Measurements from ENCODE around the gene VGLL3.
"Not testable (repeated sequence)": the region's sequence is repeated elsewhere in the genome, so short reads cannot be mapped to it uniquely, and the experiment has no call there.

The VGLL3 gene, protein sequence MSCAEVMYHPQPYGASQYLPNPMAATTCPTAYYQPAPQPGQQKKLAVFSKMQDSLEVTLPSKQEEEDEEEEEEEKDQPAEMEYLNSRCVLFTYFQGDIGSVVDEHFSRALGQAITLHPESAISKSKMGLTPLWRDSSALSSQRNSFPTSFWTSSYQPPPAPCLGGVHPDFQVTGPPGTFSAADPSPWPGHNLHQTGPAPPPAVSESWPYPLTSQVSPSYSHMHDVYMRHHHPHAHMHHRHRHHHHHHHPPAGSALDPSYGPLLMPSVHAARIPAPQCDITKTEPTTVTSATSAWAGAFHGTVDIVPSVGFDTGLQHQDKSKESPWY

DNA sequence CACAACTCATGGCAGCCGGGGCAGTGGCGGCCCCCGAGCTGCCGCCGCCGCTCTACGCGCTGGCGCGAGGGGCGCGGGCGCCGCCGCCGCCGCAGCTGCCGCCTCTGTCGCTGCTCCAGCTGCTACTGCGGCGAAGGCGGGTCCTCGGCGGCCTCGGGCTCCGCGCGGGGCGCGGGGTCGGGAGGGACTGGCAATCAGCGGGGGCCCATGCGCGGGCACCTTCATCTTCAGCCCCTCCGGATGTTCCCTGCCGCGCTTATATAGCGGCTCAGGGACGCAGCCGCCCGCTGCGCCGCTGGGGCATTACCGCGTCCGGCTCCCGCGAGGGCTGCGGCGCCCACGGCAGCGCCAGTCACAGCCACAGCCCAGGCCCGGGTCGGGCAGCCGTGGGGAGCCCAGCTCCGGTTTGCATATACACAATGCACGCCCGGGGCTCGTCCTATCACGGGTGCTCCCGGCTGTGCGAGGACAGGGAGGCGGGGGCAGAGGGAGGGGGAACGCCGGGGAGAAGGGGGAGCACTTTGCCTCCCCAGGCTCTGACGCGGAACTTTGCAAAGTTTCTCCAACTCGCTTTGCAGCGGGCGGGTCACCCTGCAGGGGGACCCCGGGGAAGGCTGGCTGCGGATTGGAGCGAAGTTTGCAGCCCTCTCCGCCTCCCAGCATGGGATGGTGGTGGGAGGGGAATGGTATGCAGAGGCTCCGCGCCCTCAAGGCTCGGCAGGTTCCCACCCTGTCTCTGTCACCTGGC, at the start of gene VGLL3:
VGLL3 (minus strand) TSS at position 416 of the 748 bp plus-strand sequence; CDS start at position 10, 406 bp downstream.
- DNase-seq = peak; percentile 66

DNA sequence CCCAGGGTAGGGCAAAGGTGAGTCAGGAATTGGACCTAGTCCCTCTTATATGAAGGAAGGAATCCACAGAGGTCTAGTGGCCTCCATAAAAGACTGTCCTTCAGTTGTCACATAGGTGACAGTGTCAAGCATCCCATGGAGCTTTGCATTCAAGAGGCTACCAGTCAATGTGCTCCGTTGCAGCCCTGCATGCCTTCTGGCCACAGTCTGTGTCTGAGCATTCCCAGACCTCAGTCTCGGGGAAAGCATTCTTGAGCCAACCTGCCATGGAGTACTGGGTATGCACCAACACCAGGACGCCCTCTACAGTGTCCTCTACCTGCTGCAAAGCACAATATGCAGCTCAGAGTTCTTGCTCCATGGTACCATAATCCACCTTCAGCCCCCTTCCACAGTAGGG, 46.7 kb upstream of the VGLL3 start:
- no peak for DNase-seq

DNA sequence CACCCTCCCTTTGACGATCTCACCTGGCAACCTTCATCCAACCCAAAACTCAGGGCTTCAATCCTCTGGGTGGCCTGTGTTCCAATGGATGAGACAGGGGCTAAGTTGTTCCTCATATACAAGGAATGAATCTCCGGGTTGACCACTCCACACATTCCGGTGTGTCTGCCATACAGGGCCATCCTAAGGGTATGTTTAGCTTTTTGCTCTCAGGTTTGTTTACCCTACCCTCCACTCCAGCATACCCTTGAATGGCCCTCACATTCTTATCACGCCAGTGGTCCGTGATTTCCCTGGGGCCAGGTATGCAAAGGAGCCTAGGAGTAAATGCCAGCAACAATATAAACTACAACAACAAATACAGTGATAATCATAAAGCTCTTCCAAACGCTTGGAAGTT, 45.7 kb upstream of the VGLL3 start:
- DNase-seq = no peak

DNA sequence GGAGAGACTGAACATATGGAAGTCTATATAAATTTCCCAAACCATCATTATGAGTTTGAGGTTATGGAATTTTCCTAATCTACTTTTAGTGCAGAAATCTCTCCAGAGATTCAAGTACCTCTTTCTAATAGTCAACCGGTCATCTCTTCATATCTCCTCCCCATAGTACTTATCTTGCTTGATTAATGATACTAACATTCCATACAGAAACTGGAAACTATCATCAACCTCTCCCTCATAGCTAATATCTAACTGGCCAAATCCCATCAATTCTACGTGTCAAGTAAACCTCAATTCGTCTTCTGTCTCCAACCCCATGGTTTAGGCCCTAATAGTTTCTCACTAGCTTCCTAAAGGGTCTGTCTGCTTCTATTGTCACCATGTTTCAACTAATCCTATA, 44.4 kb upstream of the VGLL3 start:
- no peak for DNase-seq

DNA sequence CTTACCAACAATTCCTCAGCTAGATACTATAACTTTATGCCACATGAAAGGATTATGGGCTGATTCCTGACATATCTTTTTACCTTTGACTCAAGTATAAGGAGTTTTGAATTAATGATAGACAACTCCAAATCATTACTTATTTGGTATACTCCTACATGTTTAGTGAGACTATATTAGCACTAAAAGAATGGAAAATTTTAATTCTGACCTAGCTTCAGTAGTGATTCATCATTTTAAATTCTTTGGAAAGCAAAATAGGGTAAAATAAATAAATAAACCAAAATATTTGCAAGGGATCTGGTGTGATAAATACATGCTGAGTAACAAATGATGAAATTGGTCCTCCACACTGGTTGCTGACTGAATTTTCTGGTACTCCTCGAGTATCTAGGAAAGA, 42.3 kb upstream of the VGLL3 start:
- DNase-seq = no peak

DNA sequence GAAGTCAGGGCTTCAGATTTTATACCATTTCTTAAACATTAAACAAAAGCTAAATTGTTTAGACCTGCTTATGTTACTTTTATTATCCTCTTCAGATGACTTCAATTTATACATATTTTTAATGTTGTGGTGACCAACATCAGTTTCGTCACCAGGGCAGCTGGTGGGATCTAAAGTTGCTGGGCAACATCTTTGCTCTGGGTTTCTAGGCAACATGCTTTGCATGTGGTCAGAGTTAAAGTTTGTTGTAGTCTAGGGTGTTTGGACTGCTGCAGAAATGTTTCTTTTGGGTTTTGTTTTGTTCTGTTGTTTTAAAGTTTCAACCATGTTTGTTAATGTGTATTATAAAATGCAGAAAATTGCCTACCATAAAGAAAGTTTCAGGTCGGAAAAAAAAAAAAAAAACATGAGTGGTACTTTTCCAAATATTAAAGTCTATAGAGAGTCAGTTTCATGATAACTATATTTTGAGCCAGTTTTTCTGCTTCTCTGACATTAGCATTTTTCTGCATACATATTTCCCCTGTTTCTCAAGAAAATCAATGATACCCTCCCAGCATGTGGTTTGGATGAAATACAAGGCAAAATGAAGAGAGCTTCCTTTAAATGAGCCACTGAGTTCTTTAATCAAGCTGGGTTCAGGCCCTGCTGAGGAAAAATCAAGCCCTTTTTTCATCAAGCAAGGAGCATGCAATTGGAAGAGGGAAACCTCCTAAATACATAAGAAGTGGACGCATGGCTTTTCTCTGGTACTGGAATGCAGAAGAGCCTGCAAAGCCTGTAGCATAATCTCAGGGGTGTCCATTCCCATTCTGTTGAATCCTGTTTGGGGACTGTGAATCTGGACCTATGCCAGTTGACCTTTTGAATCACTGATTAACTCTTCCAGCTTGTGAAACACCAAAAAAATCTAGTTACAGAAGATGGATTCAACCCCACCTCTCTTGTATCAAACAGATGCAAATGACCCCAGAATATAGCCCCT, 35.0 kb upstream of the VGLL3 start:
- DNase-seq = no peak

DNA sequence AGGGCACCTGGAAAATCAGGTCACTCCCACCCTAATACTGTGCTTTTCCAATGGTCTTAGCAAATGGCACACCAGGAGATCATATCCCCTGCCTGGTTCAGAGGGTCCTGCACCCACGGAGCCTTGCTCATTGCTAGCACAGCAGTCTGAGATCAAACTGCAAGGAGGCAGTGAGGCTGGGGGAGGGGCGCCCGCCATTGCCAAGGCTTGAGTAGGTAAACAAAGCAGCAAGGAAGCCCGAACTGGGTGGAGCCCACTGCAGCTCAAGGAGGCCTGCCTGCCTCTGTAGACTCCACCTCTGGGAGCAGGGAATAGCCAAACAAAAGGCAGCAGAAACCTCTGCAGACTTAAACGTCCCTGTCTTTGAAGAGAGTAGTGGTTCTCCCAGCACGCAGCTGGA, 26.4 kb upstream of the VGLL3 start:
- DNase-seq = not testable (repeated sequence)

DNA sequence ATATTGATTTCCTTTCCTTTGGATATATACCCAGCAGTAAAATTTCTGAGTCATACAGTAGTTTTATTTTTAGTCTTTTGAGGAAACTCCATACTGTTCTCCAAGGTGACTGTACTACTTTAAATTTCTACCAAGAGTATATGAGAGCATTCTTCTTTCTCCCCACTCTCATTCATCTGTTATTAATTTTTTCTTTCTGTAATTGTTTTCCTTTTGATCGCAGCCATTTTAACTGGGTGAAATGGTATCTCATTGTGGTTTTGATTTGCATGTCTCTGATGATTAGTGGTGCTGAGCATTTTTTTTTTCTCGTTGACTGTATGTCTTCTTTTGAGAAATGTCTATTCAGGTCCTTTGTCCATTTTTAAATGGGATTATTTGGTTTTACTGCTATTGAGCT, 18.3 kb upstream of the VGLL3 start:
- DNase-seq = no peak

DNA sequence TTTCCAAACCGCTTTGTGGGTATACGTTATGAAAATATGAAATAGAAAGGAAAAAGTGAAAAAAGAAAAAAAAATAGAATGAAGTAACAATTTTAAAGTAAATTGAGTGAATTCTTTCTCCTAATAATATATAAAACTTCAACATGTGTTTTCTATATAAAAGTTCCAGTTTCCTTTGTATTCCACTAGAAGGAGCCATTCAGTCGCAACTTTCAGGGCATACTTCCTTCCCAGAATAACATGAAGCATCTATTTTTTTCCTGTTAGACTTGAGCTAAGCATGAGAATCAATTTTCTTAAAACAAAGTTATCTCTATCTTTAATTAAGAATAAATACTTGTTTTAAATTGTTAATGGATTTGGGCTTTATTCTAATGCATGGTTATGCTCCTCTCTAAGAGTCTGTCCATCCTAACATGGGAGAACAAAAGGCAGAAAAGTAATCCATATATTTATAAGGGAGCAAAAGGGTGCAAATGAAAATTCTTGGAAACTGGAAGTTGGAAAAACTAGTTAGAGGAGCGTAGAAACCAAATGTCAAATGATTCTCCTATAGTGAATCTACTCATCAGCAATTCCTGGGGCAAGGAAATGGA, 16.0 kb upstream of the VGLL3 start:
- peak; percentile 37 for DNase-seq

DNA sequence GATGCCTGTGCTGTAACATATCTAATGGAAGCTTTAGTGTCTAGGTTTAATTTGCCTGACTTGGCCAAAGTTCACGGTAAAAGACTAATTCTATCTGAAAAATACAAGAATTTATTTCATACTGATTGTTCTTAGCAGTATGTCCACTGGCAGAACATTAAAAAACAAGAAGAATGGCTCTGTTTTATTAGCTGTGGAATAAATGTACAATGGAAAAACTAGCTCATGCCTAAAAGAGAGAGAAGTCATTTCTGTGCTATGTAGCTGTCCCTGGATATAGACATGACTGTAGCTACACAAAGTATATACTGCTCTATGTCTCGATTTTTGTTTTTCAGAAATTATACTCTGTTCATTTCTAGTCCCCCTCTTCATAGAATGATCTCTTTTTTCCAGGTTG, 13.9 kb upstream of the VGLL3 start:
- DNase-seq = no peak

DNA sequence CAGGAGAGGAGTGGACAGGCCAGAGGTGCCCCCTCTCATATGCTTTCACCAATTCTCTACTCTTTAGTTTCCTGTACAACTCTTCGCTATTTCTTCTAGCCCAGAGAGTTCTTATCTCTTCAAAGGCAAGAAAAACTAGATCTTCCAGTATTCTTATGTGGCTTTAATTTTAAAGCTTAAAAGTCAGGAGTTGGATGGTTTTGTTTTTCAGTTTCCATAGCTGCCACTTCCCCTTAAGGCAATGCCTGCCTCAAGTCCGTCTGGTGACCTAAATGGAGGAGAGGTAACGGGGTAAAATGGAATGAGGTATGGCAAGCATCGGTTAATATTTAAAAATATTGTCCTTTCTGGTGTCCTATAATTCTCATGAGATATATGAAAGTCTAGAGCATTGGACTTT, 11.4 kb upstream of the VGLL3 start:
- DNase-seq = no peak

DNA sequence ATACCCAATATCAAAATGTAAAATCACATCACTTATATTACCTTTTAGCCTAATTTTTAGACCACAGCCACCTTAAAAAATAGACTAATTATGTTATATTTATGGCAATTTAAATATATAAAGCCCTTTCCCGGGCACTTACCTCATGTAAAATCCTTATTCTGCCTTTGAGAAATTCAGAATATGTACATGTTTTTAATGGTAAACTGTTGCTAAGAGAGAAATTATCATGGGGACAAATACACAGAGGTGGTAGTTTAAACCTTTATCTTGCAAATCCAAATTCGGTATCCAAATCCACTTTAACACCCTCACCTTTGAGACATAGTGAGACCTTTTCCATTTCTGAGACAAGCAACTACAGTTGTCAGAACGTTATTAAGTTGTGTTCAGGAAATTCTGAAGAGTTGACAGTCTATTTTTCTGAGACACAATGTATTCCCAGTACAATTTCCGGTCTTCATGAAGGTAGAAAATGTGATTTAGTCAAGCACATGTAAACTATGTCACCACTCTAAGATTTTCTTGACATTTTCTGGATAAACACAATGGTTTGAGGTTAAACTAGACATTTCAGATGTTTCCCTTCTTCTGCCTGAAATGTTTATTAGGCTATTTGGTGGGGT, 10.6 kb upstream of the VGLL3 start:
- DNase-seq = no peak

DNA sequence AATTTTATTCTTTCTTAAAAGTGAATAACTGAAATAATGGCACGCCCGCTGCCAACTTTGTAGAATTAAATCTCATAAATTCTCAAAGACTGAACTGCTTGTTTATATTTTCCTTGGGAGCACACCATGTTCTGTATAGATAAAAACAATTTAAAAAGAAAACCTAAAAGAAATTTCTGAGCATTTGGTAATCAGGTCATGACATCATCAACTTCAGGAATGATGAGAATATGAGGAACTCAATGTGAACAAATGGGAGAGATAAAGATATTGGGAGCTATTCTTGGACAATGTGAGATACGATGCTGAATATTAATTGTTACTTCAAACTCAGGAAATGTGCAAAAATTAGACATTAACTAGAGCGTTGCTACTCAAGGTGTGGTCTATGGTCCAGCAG, 10.0 kb upstream of the VGLL3 start:
- no peak for DNase-seq

DNA sequence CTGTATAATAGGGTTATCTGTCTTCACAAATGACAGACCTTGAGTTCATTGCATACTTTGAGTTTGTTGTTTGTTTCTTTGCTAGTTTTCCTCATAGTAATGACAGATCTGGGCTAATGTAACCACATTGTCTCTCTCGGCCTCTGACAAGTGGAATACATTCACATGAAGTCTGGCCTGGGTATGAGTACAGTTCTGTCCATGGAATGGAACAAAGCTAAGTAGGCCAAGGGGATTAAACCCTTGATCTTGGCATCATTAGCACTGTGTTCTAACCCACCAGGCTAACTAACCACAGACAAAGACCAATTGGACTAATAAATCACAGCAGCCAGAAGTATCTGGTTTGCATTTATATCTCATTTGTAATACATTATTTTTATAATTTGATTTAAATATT, 7.6 kb upstream of the VGLL3 start:
- DNase-seq = no peak

DNA sequence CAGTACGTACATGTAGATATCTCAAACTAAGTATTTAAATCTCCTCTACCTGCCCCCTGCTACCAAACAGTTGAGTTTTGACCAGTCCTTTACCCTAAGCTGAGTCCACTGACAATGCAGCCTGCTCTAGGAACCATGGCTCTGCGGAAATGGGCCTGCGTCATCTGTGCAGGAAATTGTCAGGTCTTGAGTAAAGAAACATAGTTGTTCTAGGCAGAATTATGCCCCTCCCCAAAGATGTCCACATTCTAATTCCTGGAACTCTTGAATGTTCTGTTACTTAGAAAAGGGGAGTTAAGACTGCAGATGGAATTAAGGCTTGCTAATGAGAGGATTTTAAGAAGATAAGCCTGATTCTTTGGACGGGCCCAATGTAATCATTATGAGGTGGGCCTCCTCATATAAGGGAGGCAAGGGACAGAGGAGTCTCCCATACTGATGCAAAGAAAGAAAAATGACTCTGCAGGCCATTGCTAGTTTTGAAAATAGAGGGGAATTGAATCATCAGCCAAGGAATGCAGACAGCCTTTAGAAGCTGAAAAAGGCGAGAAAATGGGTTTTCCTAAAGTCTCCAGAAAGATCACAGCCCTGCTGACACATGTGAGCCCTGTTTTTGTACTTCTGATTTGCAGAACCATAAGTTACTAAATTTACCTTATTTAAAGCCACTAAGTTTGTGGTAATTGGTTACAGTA, 5.5 kb upstream of the VGLL3 start:
- DNase-seq = no peak

DNA sequence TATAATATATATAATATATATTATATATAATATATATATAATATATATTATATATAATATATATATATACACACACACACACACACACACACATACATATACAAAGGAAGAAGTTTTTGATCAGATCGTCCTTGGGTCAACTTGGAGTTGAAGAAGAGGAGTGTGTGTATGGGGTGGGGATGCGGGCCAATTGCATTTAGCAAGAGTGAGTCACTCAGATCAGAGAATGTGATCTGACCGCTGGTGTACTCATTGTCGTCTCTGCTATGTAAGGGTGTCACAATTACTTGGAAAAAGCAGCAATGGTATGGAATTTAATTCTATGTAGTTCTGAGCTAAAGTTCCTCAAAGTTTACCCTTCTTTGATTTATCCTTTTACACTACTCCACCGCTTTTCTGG, 4.6 kb upstream of the VGLL3 start:
- DNase-seq = no peak

DNA sequence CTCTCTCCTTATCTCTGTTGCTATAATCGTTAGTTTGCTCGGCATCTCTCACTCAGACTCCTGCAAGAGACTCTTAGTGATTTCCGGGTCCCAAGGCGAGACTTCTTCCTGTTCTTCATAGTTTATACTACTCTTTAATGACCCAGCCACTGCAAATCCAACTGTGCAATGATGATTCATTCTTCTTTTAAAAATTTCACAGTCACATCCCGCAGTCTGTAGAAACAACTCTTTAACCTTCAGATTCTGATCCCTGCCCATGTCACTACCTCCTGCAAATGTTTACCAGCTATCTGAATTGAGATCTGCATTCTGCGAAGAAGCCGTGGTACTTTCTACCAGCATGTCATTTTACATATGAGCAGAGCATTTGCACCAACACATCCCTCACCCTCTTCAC, 2.8 kb upstream of the VGLL3 start:
- DNase-seq = no peak

DNA sequence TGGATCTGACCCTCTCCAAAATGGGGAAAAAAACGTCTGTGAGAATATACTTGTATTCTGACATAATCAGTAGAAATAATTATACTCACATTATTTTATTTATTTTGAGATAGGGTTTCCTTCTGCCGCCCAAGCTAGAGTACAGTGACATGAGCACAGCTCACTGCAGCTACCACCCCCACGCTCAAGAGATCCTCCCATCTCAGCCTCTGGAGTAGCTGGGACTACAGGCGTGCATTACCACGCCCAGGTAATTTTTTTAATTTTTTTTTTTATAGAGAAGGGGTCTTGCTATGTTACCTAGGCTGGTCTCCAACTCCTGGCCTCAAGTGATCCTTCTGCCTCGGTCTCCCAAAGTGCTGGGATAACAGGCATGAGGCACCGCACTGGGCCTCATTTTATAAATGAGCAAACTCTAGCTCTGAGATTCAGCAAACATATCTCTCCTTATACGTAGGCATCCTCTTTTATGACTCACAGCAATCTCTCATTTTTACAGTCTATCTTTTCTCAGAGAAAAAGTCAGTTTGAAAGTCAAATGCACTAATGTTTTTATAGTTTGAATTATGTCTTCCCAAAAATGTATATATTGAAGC, 989 bp upstream of the VGLL3 start:
- no peak for DNase-seq

DNA sequence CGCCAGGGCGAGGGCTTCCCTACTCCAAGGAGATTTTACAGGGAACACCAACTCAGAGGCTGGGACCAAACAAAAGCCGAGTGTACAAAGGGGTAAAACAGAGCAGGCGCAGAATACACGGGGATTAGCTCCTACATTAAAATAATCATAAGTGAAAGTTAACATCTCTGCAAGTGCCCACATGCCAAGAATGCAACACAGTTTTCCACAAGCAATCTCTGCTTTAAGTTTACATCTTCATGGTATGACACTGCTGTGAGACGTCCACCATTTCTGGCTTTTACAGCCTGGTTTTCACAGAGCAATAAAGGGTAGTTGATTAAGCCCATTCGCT, 500 bp upstream of the VGLL3 start:
- DNase-seq = no peak

DNA sequence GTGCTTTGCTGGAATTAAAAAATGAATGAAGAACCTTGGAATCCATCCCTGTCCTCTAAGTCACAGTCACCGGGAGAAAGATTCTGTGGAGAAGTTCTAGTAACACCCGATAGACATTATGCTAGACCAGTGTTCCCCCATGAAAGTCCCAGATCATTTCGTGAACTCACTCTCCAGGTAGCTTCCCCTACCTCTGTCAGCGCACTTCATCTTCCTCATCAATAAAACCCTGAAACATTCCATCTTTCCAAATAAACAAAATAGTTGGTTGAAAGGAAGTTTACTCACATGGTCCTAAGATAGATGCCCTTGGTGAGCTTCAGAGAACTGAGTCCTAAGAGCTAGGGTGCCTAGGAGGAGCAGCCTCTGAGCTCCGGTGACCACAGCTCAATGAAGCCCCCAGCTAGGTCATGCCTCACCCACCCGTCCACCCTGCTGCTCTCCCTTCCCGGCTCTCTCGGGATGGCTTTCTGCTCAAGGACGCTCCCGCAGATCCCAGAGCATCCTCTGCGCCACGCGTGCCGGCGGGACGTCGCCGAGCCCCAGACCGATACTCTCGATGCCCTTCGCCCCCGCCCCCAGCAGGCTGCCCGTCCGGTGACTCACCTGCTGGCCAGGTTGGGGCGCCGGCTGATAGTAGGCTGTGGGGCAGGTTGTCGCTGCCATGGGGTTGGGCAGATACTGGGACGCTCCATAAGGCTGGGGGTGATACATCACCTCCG, 776 bp downstream of the VGLL3 start:
- no peak for DNase-seq

DNA sequence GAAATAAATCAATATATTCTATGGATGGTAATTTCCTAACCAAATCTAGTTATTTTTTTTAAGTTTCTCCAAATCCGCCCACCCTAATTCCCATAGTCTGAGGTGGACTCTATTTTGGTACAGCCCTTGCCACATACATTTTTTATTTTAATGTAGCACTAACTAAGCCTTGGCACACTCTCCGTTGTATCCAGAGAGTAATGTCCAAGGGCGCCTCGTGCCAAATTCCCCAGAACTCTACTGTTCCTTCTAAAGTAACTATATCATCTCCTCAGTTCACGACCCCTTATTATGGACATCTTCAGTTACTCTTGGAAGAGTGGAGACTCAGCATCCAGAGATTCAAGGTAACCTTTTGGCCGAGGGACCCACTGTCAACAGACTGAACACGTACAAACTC, 1.3 kb downstream of the VGLL3 start:
- DNase-seq = no peak

Measured in hematopoietic multipotent progenitor cell treated with erythropoietin and hydrocortisone succinate and interleukin-3 and kit ligand, for 4 days (in vitro differentiated cells).